CD14-positive monocyte (primary cell): ENCODE results near the gene XBP1. TPM values are rescaled to one million over a fixed set of nuclear protein-coding genes. Genes with fewer than 3 reads are reported as not detected.

ENCODE experiments used
- DNase-seq, 3 donors: peaks; one replicate each; pipeline ENCODE4 v3.0.0-alpha.2; 2011 to 2022
- H2AFZ ChIP-seq: 2 replicates; pipeline ENCODE4 v1.6.0; 2012; ENCODE audit warnings: mild to moderate bottlenecking, low read depth, low read length, inconsistent platforms; ENCODE audit not compliant: insufficient read depth, poor library complexity, severe bottlenecking
- H3K27ac ChIP-seq, 2 donors: 1 replicate in 1 of 2; 2 replicates in 1 of 2; pipeline ENCODE4 v1.5.1; 2012 to 2013; ENCODE audit warnings: low read length in 2 of 2, control low read depth in 1 of 2, inconsistent platforms in 1 of 2, low read depth in 1 of 2, mild to moderate bottlenecking in 1 of 2
- H3K27me3 ChIP-seq, 2 donors: one replicate each; pipeline versions ENCODE4 v1.6.0 to v1.6.1; 2011 to 2013; ENCODE audit warnings: low read length in 2 of 2; ENCODE audit not compliant: control insufficient read depth in 2 of 2, insufficient read depth in 2 of 2
- H3K36me3 ChIP-seq, 2 donors: replicated peaks in 1 of 2; 1 replicate in 1 of 2; 2 replicates in 1 of 2; pipeline versions ENCODE4 v1.5.1 to v1.6.1; 2012 to 2013; ENCODE audit warnings: low read length in 2 of 2, control low read depth in 1 of 2, inconsistent platforms in 1 of 2, mild to moderate bottlenecking in 1 of 2; ENCODE audit not compliant: insufficient read depth in 2 of 2, control insufficient read depth in 1 of 2
- H3K4me1 ChIP-seq, 2 donors: 1 replicate in 1 of 2; 2 replicates in 1 of 2; pipeline versions ENCODE4 v1.5.1 to v1.6.1; 2012 to 2013; ENCODE audit warnings: low read length in 2 of 2, control low read depth in 1 of 2, inconsistent platforms in 1 of 2, mild to moderate bottlenecking in 1 of 2, moderate library complexity in 1 of 2; ENCODE audit not compliant: insufficient read depth in 2 of 2, control insufficient read depth in 1 of 2
- H3K4me2 ChIP-seq: replicated peaks from 2 replicates; pipeline ENCODE3; 2012; ENCODE audit warnings: low read length, moderate library complexity, mild to moderate bottlenecking; ENCODE audit not compliant: poor library complexity, severe bottlenecking; ENCODE audit errors: extremely low read depth
- H3K4me3 ChIP-seq, 3 experiments: fragments of 200-600 bp in 1 of 3; sonication (generic) in 1 of 3; replicated peaks in 1 of 3; 1 replicate in 2 of 3; 2 replicates in 1 of 3; pipeline ENCODE4 v1.5.1; 2011 to 2013; ENCODE audit warnings: low read length in 3 of 3, mild to moderate bottlenecking in 3 of 3, control low read depth in 2 of 3, low read depth in 2 of 3, inconsistent platforms in 1 of 3, moderate library complexity in 1 of 3
- H3K79me2 ChIP-seq: 2 replicates; pipeline ENCODE4 v1.6.0; 2012; ENCODE audit warnings: mild to moderate bottlenecking, control low read depth, inconsistent platforms, low read length, moderate library complexity; ENCODE audit not compliant: insufficient read depth
- H3K9ac ChIP-seq: 2 replicates; pipeline ENCODE4 v1.6.0; 2017; ENCODE audit warnings: low read length, mild to moderate bottlenecking; ENCODE audit not compliant: insufficient read depth, poor library complexity, severe bottlenecking
- H3K9me3 ChIP-seq, 2 donors: replicated peaks in 1 of 2; 1 replicate in 1 of 2; 2 replicates in 1 of 2; pipeline versions ENCODE4 v1.5.1 to v1.6.1; 2012 to 2013; ENCODE audit warnings: low read length in 2 of 2, control low read depth in 1 of 2; ENCODE audit not compliant: control insufficient read depth in 1 of 2, insufficient read depth in 1 of 2
- H4K20me1 ChIP-seq: 2 replicates; pipeline ENCODE4 v1.6.0; 2012; ENCODE audit warnings: mild to moderate bottlenecking, low read length, control low read depth, moderate library complexity; ENCODE audit not compliant: insufficient read depth
- H3K27ac Mint-ChIP-seq, 7 donors: one replicate each; pipeline ENCODE4 v1.8.0; 2020; ENCODE audit warnings: mild to moderate bottlenecking in 7 of 7, mixed read lengths in 7 of 7, moderate library complexity in 6 of 7, inconsistent platforms in 2 of 7
- H3K27me3 Mint-ChIP-seq, 3 donors: one replicate each; pipeline ENCODE4 v1.8.0; 2021 to 2022; ENCODE audit warnings: low read depth in 3 of 3, mild to moderate bottlenecking in 3 of 3, mixed read lengths in 3 of 3, moderate library complexity in 3 of 3, inconsistent platforms in 1 of 3
- H3K36me3 Mint-ChIP-seq, 2 donors: one replicate each; pipeline ENCODE4 v1.8.0; 2020; ENCODE audit warnings: mixed read lengths in 2 of 2, inconsistent platforms in 1 of 2, mild to moderate bottlenecking in 1 of 2
- H3K4me1 Mint-ChIP-seq: one replicate; pipeline ENCODE4 v1.8.0; 2020; ENCODE audit warnings: mild to moderate bottlenecking, mixed read lengths
- H3K4me3 Mint-ChIP-seq, 2 donors: one replicate each; pipeline ENCODE4 v1.8.0; 2020; ENCODE audit warnings: mild to moderate bottlenecking in 2 of 2, mixed read lengths in 2 of 2, moderate library complexity in 1 of 2
- H3K9me3 Mint-ChIP-seq, 7 donors: one replicate each; pipeline ENCODE4 v1.8.0; 2020 to 2022; ENCODE audit warnings: mixed read lengths in 7 of 7, mild to moderate bottlenecking in 6 of 7, moderate library complexity in 6 of 7, inconsistent platforms in 2 of 7
- CTCF ChIP-seq: fragments of 200-600 bp; IDR thresholded peaks from one replicate; pipeline ENCODE4 v1.8.0; 2022; ENCODE audit warnings: antibody characterized with exemption, mild to moderate bottlenecking
- WGBS: methylation state at CpG from one replicate; pipeline ENCODE4 v1.1.5; 2013; ENCODE audit warnings: missing lambda C conversion rate; ENCODE audit not compliant: insufficient coverage; 5-methylcytosine and 5-hydroxymethylcytosine counted together
- intact Hi-C, 2 donors: fragments of 100-400 bp; cut with micrococcal nuclease; formaldehyde crosslinking; loops; one replicate each; pipeline versions ENCODE4 v1.15.0 to v1.15.1; 2023
- polyA plus RNA-seq, 3 donors: library from polyadenylated mRNA; depleted of rRNA in 1 of 3; unstranded in 2 of 3; stranded (reverse) in 1 of 3; fragments of 300-500 nt in 2 of 3; fragments of >200 nt in 1 of 3; fragmentation: Illumina TruSeq in 2 of 3; gene quantifications; 1 replicate in 2 of 3; 2 replicates in 1 of 3; pipeline ENCODE4 v1.2.3, GENCODE V29; 2012 to 2021

XBP1 gene
- polyA plus RNA-seq, 3 donors = 175 to 215 (median 201) TPM

- Histone ChIP-seq H2AFZ (no peak overlapping the region), H3K79me2 (no peaks in the 10 kb centered on the region), H3K4me1 (peaks cover 8% of the 10 kb centered on the region in 2 donors), H3K9me3 (no peaks in the 10 kb centered on the region), H3K27ac (no peak overlapping the region), H3K27me3 (no peaks in the 10 kb centered on the region), H3K9ac (no peak overlapping the region), H3K4me3 (no peak overlapping the region), H4K20me1 (no peaks in the 10 kb centered on the region), H3K36me3 (no peaks in the 10 kb centered on the region), H3K4me2 (no peak overlapping the region)
- Mint-ChIP-seq H3K4me3 (no peak overlapping the region), H3K9me3 (peaks cover 0 to under 1% (median 0%) of the 10 kb centered on the region in 7 donors), H3K27ac (peak overlapping the region in 1 of 7 donors; percentile 2), H3K4me1 (peaks cover 10% of the 10 kb centered on the region), H3K27me3 (peaks cover 0 to 2% (median 0%) of the 10 kb centered on the region in 3 donors), H3K36me3 (no peaks in the 10 kb centered on the region)
- DNase-seq = no peak
- no peak for TF ChIP-seq CTCF
- intact Hi-C loops = no loop called here
- 96% methylated on average over 4 of the region's 5 CpGs for WGBS
Measured at GRCh38 chr22:28838971-28839370, 38.6 kb upstream of the XBP1 start.

GRCh38 chr22:28837640-28838039 is 37.3 kb upstream of the XBP1 start:
- Mint-ChIP-seq H3K4me3 (no peak overlapping the region), H3K4me1 (peaks cover 15% of the 10 kb centered on the region), H3K36me3 (peaks cover 0 to 2% of the 10 kb centered on the region in 2 donors), H3K9me3 (peaks cover 0 to 2% (median 0%) of the 10 kb centered on the region in 7 donors), H3K27ac (no peak overlapping the region), H3K27me3 (peaks cover 0 to 2% (median 2%) of the 10 kb centered on the region in 3 donors)
- Histone ChIP-seq H4K20me1 (no peaks in the 10 kb centered on the region), H3K9me3 (no peaks in the 10 kb centered on the region), H3K4me3 (no peak overlapping the region), H2AFZ (no peak overlapping the region), H3K4me1 (peaks cover 7 to 8% of the 10 kb centered on the region in 2 donors), H3K27ac (no peak overlapping the region), H3K4me2 (no peak overlapping the region), H3K79me2 (no peaks in the 10 kb centered on the region), H3K36me3 (no peaks in the 10 kb centered on the region), H3K9ac (no peak overlapping the region), H3K27me3 (no peaks in the 10 kb centered on the region)
- intact Hi-C loops = no loop called here
- WGBS = 84% methylated on average over 5 of the region's 6 CpGs
- no peak for TF ChIP-seq CTCF
- no peak for DNase-seq
